AG20443 (cell line): ENCODE data around the gene UGGT2.
"Not testable (repeated sequence)": the region's sequence is repeated elsewhere in the genome, so short reads cannot be mapped to it uniquely, and the experiment has no call there.

Experiments
- DNase-seq: peaks from one replicate; pipeline ENCODE4 v3.0.0; 2012; ENCODE audit warnings: low spot score, mixed read lengths

The UGGT2 gene

GRCh38 chr13:96051946-96052345 lies 1.3 kb downstream of the UGGT2 start:
- DNase-seq, result not testable (repeated sequence)

- DNase-seq, result not testable (repeated sequence)
Observed at GRCh38 chr13:96051491-96051890, 1.7 kb downstream of the UGGT2 start.

- DNase-seq, result not testable (repeated sequence)
Observed at GRCh38 chr13:96050955-96051354, 2.2 kb downstream of the UGGT2 start.

- not testable (repeated sequence) for DNase-seq
Observed at GRCh38 chr13:96046449-96047126, 6.6 kb downstream of the UGGT2 start.

- DNase-seq, result no peak
Observed at GRCh38 chr13:96044238-96044637, 9.0 kb downstream of the UGGT2 start.

- no peak for DNase-seq
Observed at GRCh38 chr13:96041326-96042110, 11.7 kb downstream of the UGGT2 start.

- no peak for DNase-seq
Observed at GRCh38 chr13:96036515-96036914, 16.7 kb downstream of the UGGT2 start.

GRCh38 chr13:96034662-96035061 lies 18.5 kb downstream of the UGGT2 start:
- no peak for DNase-seq

- DNase-seq, result no peak
Observed at GRCh38 chr13:96033220-96034015, 19.8 kb downstream of the UGGT2 start.

GRCh38 chr13:96032717-96033116 lies 20.5 kb downstream of the UGGT2 start:
- no peak for DNase-seq

GRCh38 chr13:96029002-96029401 lies 24.2 kb downstream of the UGGT2 start:
- no peak for DNase-seq

GRCh38 chr13:96027496-96027895 lies 25.7 kb downstream of the UGGT2 start:
- DNase-seq, result no peak

GRCh38 chr13:96025283-96025682 lies 27.9 kb downstream of the UGGT2 start:
- no peak for DNase-seq

GRCh38 chr13:96020931-96021330 lies 32.3 kb downstream of the UGGT2 start:
- DNase-seq, result no peak

- peak; percentile 61 for DNase-seq
Observed at GRCh38 chr13:96020155-96020575, 33.0 kb downstream of the UGGT2 start.

- no peak for DNase-seq
Observed at GRCh38 chr13:96018135-96018534, 35.1 kb downstream of the UGGT2 start.

- DNase-seq, result no peak
Observed at GRCh38 chr13:96011291-96011872, 41.8 kb downstream of the UGGT2 start.

- no peak for DNase-seq
Observed at GRCh38 chr13:96003304-96003703, 49.9 kb downstream of the UGGT2 start.

GRCh38 chr13:96002322-96003131 lies 50.7 kb downstream of the UGGT2 start:
- no peak for DNase-seq

GRCh38 chr13:96000069-96000468 lies 53.1 kb downstream of the UGGT2 start:
- no peak for DNase-seq

- DNase-seq, result no peak
Observed at GRCh38 chr13:95987841-95988240, 65.4 kb downstream of the UGGT2 start.
